IMR-90 (cell line): ENCODE results near the gene CELSR2. TPM values are rescaled to one million over a fixed set of nuclear protein-coding genes. Genes with fewer than 3 reads are reported as not detected.

Experiments used
- ATAC-seq: fragments of 200-7000 bp; cut with Tn5 transposase; 2 replicates; pipeline ENCODE4 v1.9.1; 2020; ENCODE audit warnings: low read depth, mild to moderate bottlenecking, moderate library complexity
- BruUV-seq: library from RNA; stranded (reverse); fragments of 400-500 nt; replicated peaks from 2 replicates; lab custom pipeline; 2021; lab: Mats Ljungman, UMichigan
- CTCF ChIA-PET: fragments of 300-600 bp; formaldehyde crosslinking; extraction: SDS; loops from one replicate; lab custom pipeline; 2021; ENCODE audit warnings: antibody characterized with exemption; lab: Yijun Ruan, JAX
- POLR2A ChIA-PET: fragments of 300-600 bp; sonication (Branson Sonifier 250); formaldehyde crosslinking; loops from one replicate; lab custom pipeline; 2022; ENCODE audit warnings: antibody characterized with exemption; ENCODE audit not compliant: unreplicated experiment; lab: Charles Lee
- DNase-seq: peaks from one replicate; pipeline ENCODE4 v3.0.0; 2013
- H2AFZ ChIP-seq: replicated peaks from 2 replicates; pipeline ENCODE3; 2013; ENCODE audit warnings: low read length, mild to moderate bottlenecking; ENCODE audit not compliant: poor library complexity
- H2AK5ac ChIP-seq: 2 replicates; pipeline ENCODE4 v1.6.1; 2013; ENCODE audit warnings: low read depth, low read length, inconsistent platforms
- H2AK9ac ChIP-seq: replicated peaks from 2 replicates; pipeline ENCODE3; 2013; ENCODE audit warnings: mild to moderate bottlenecking, low read depth, low read length, moderate library complexity; ENCODE audit not compliant: poor library complexity
- H2BK120ac ChIP-seq: 2 replicates; pipeline ENCODE4 v1.6.1; 2013; ENCODE audit warnings: low read depth, low read length, inconsistent platforms
- H2BK15ac ChIP-seq: 3 replicates; pipeline ENCODE4 v1.6.1; 2013; ENCODE audit warnings: low read depth, low read length, inconsistent platforms
- H2BK20ac ChIP-seq: 2 replicates; pipeline ENCODE4 v1.6.1; 2013; ENCODE audit warnings: low read depth, mild to moderate bottlenecking, inconsistent platforms, low read length, moderate library complexity
- H2BK5ac ChIP-seq: 2 replicates; pipeline ENCODE4 v1.6.1; 2013; ENCODE audit warnings: mild to moderate bottlenecking, low read depth, low read length, inconsistent platforms; ENCODE audit not compliant: poor library complexity, severe bottlenecking
- H3K14ac ChIP-seq: replicated peaks from 2 replicates; pipeline ENCODE4 v1.6.1; 2013; ENCODE audit warnings: low read depth, low read length, inconsistent platforms
- H3K18ac ChIP-seq: 2 replicates; pipeline ENCODE4 v1.6.1; 2013; ENCODE audit warnings: low read depth, low read length, control low read depth
- H3K23ac ChIP-seq: 2 replicates; pipeline ENCODE4 v1.6.1; 2013; ENCODE audit warnings: low read depth, low read length, inconsistent platforms
- H3K27ac ChIP-seq: 2 replicates; pipeline ENCODE4 v1.5.1; 2013; ENCODE audit warnings: mild to moderate bottlenecking, control low read depth, low read length; ENCODE audit not compliant: insufficient read depth
- H3K27me3 ChIP-seq: 2 replicates; pipeline ENCODE4 v1.6.1; 2013; ENCODE audit warnings: low read length; ENCODE audit not compliant: control insufficient read depth, insufficient read depth
- H3K36me3 ChIP-seq: 2 replicates; pipeline ENCODE4 v1.6.1; 2013; ENCODE audit warnings: low read length, mixed read lengths; ENCODE audit not compliant: control insufficient read depth, insufficient read depth
- H3K4ac ChIP-seq: 2 replicates; pipeline ENCODE4 v1.6.1; 2013; ENCODE audit warnings: low read depth, low read length, inconsistent platforms
- H3K4me1 ChIP-seq: 2 replicates; pipeline ENCODE4 v1.6.1; 2013; ENCODE audit warnings: low read length, mixed read lengths; ENCODE audit not compliant: control insufficient read depth, insufficient read depth
- H3K4me2 ChIP-seq: 2 replicates; pipeline ENCODE4 v1.6.1; 2013; ENCODE audit warnings: low read depth, mild to moderate bottlenecking, control low read depth, low read length, moderate library complexity
- H3K4me3 ChIP-seq: 2 replicates; pipeline ENCODE4 v1.5.1; 2013; ENCODE audit warnings: low read depth, mild to moderate bottlenecking, control low read depth, low read length, moderate library complexity; ENCODE audit not compliant: insufficient read depth
- H3K56ac ChIP-seq: 2 replicates; pipeline ENCODE4 v1.6.1; 2013; ENCODE audit warnings: low read length, inconsistent platforms; ENCODE audit not compliant: insufficient read depth; ENCODE audit errors: extremely low read depth
- H3K79me1 ChIP-seq, 2 experiments: 2 replicates each; pipeline ENCODE4 v1.6.1; 2013; ENCODE audit warnings: low read length in 2 of 2, inconsistent platforms in 1 of 2, low read depth in 1 of 2
- H3K9ac ChIP-seq: 2 replicates; pipeline ENCODE4 v1.6.1; 2013; ENCODE audit warnings: low read depth, low read length, control low read depth
- H3K9me1 ChIP-seq: 2 replicates; pipeline ENCODE4 v1.6.1; 2013; ENCODE audit warnings: low read length, inconsistent platforms; ENCODE audit not compliant: insufficient read depth
- H3K9me3 ChIP-seq: 2 replicates; pipeline ENCODE4 v1.6.1; 2013; ENCODE audit warnings: low read length; ENCODE audit not compliant: control insufficient read depth, insufficient read depth
- H4K20me1 ChIP-seq: 2 replicates; pipeline ENCODE4 v1.6.1; 2013; ENCODE audit warnings: low read length, inconsistent platforms; ENCODE audit not compliant: insufficient read depth
- H4K5ac ChIP-seq: 2 replicates; pipeline ENCODE4 v1.6.1; 2013; ENCODE audit warnings: mild to moderate bottlenecking, low read depth, low read length, control low read depth
- H4K8ac ChIP-seq, 2 experiments: 2 replicates each; pipeline ENCODE4 v1.6.1; 2013; ENCODE audit warnings: low read depth in 2 of 2, low read length in 2 of 2, control low read depth in 1 of 2, inconsistent platforms in 1 of 2
- H4K91ac ChIP-seq: 2 replicates; pipeline ENCODE4 v1.6.1; 2013; ENCODE audit warnings: low read depth, low read length, inconsistent platforms; ENCODE audit not compliant: insufficient read depth
- BHLHE40 ChIP-seq: fragments of 150-350 bp; IDR thresholded peaks from 2 replicates; pipeline ENCODE4 v1.6.1; 2016; ENCODE audit warnings: mild to moderate bottlenecking, low read depth, low read length
- CEBPB ChIP-seq: IDR thresholded peaks from 2 replicates; pipeline ENCODE4 v1.6.1; 2012; ENCODE audit warnings: low read depth, low read length, improper control_type of control experiment
- FOS ChIP-seq: fragments of 150-350 bp; IDR thresholded peaks from 2 replicates; pipeline ENCODE4 v1.6.1; 2016; ENCODE audit warnings: low read depth, low read length
- MAFK ChIP-seq: IDR thresholded peaks from 2 replicates; pipeline ENCODE4 v1.6.1; 2012; ENCODE audit warnings: low read depth, low read length, improper control_type of control experiment
- MAZ ChIP-seq: IDR thresholded peaks from 2 replicates; pipeline ENCODE4 v1.6.1; 2012; ENCODE audit warnings: low read depth, mild to moderate bottlenecking, low read length, improper control_type of control experiment, moderate library complexity, borderline replicate concordance
- MXI1 ChIP-seq: IDR thresholded peaks from 2 replicates; pipeline ENCODE4 v1.6.1; 2012; ENCODE audit warnings: low read depth, mild to moderate bottlenecking, low read length, moderate library complexity, borderline replicate concordance
- NFE2L2 ChIP-seq: fragments of 150-350 bp; IDR thresholded peaks from 2 replicates; pipeline ENCODE4 v1.6.1; 2016; ENCODE audit warnings: low read depth, mild to moderate bottlenecking, low read length
- POLR2A ChIP-seq: IDR thresholded peaks from 2 replicates; pipeline ENCODE4 v1.6.1; 2012; ENCODE audit warnings: mild to moderate bottlenecking, low read depth, low read length
- RCOR1 ChIP-seq: IDR thresholded peaks from 2 replicates; pipeline ENCODE4 v1.6.1; 2012; ENCODE audit warnings: mild to moderate bottlenecking, low read length, improper control_type of control experiment; ENCODE audit not compliant: insufficient replicate concordance
- RFX5 ChIP-seq: IDR thresholded peaks from 2 replicates; pipeline ENCODE4 v1.8.0; 2012; ENCODE audit warnings: low read depth, mild to moderate bottlenecking, low read length, moderate library complexity
- SMC3 ChIP-seq: fragments of 150-350 bp; IDR thresholded peaks from 2 replicates; pipeline ENCODE4 v1.6.1; 2016; ENCODE audit warnings: low read depth, mild to moderate bottlenecking, antibody characterized with exemption, low read length, moderate library complexity
- WGBS, 2 experiments: methylation state at CpG; one replicate each; pipeline versions ENCODE4 v1.1.5 to v1.1.7; 2013; ENCODE audit warnings: missing lambda C conversion rate in 2 of 2; ENCODE audit not compliant: insufficient read length in 1 of 2; ENCODE audit errors: extremely low coverage in 2 of 2; 5-methylcytosine and 5-hydroxymethylcytosine counted together
- dilution Hi-C: fragments of 300-500 bp; cut with HindIII; formaldehyde crosslinking; loops from one replicate; pipeline ENCODE4 v1.14.3; 2018; ENCODE audit warnings: low sequenced_read_pairs; ENCODE audit not compliant: unreplicated experiment
- in situ Hi-C: fragments of 300-500 bp; cut with MboI; formaldehyde crosslinking; loops from 3 replicates; pipeline ENCODE4 v1.14.3; 2019; ENCODE audit warnings: low sequenced_read_pairs, inconsistent platforms, mixed read lengths
- intact Hi-C: fragments of 100-400 bp; cut with micrococcal nuclease; formaldehyde crosslinking; loops from 2 replicates; pipeline ENCODE4 v1.10.0; 2022
- polyA plus RNA-seq, 3 experiments: library from polyadenylated mRNA; depleted of rRNA; stranded (reverse); fragments of >200 nt; gene quantifications; 2 replicates each; pipeline ENCODE4 v1.2.3, GENCODE V29; 2012; ENCODE audit warnings: low replicate concordance in 1 of 3
- total RNA-seq: library from RNA; depleted of rRNA; stranded (reverse); fragments of >200 nt; gene quantifications from 2 replicates; pipeline ENCODE4 v1.2.3, GENCODE V29; 2012
- TF ChIP-seq, protein P1 (sequence below): fragments of 150-350 bp; IDR thresholded peaks from 2 replicates; pipeline ENCODE4 v1.6.1; 2017; ENCODE audit warnings: mild to moderate bottlenecking, antibody characterized with exemption, low read length, low read depth
- TF ChIP-seq, protein P2 (sequence below): fragments of 150-350 bp; IDR thresholded peaks from 2 replicates; pipeline ENCODE4 v1.6.1; 2016; ENCODE audit warnings: low read depth, mild to moderate bottlenecking, low read length, moderate library complexity, borderline replicate concordance

Gene CELSR2
- total and polyA plus RNA-seq, 2 of the 4 experiments (the other 2 are of a cell fraction) = 1.3 to 5.3 TPM

GRCh38 chr1:109214695-109215623 lies 34.4 kb upstream of the CELSR2 start:
- Histone ChIP-seq H2AFZ (peak overlapping the region; percentile 87), H4K20me1 (peaks cover 27% of the 10 kb centered on the region; the same call in 1 of the 2 replicates), H4K91ac (peak overlapping the region; percentile 97), H3K27me3 (no peaks in the 10 kb centered on the region), H2BK5ac (peak overlapping the region; percentile 61), H3K56ac (peak overlapping the region; percentile 98), H3K18ac (peak overlapping the region; percentile 74), H3K36me3 (peaks cover 8% of the 10 kb centered on the region), H3K9me3 (no peaks in the 10 kb centered on the region), H2BK20ac (peak overlapping the region; percentile 74), H3K79me1 (peaks cover 7 to 29% of the 10 kb centered on the region in 2 experiments; a peak in 3 of 4 replicates), H4K8ac (peak overlapping the region; percentile 87 to 98), H3K9ac (peak overlapping the region; percentile 92), H3K4me2 (peak overlapping the region; percentile 85), H4K5ac (peak overlapping the region; percentile 40), H2BK15ac (peak overlapping the region; percentile 63; the same call in 2 of the 3 replicates), H3K27ac (peak overlapping the region; percentile 86), H2AK5ac (peak overlapping the region; percentile 89), H3K14ac (peak overlapping the region; percentile 100), H3K9me1 (peaks cover 4% of the 10 kb centered on the region), H3K4me1 (peaks cover 5% of the 10 kb centered on the region), H2BK120ac (peak overlapping the region; percentile 87), H3K4me3 (peak overlapping the region; percentile 73), H3K4ac (peak overlapping the region; percentile 97), H2AK9ac (peak overlapping the region; percentile 70), H3K23ac (peak overlapping the region; percentile 99)
- TSS peak; percentile 49 for BruUV-seq
- peak; percentile 50 for ATAC-seq
- 4% methylated on average over 3 of the region's 13 CpGs; no CpG with 5 or more reads in 1 of the 2 experiments for WGBS, 2 experiments
- peak; percentile 95 for DNase-seq
- intact Hi-C loops (loop anchor here (1.0 to 2.0 kb wide), 2 partner anchors 14 to 103 kb away; a partner anchor contains a TSS), dilution Hi-C loops (loop anchor here (25.0 kb wide), 1 partner anchor 122 kb away; no protein-coding TSS in a partner anchor), in situ Hi-C loops (no loop called here)
- ChIA-PET POLR2A (interaction anchor here (0.6 kb wide), 1 partner anchor 873 kb away, joined by 7 read pairs; no protein-coding TSS in a partner anchor), CTCF (interaction anchor here (2.4 kb wide), 1 partner anchor 10 kb away, joined by 7 read pairs; no protein-coding TSS in a partner anchor)
- TF ChIP-seq RCOR1 (no peak), POLR2A (peak; percentile 82), MAFK (no peak), CEBPB (peak; percentile 99), SMC3 (no peak), RFX5 (no peak), MXI1 (no peak), FOS (no peak), BHLHE40 (no peak), MAZ (no peak), NFE2L2 (no peak)
- TF ChIP-seq, protein P1, sequence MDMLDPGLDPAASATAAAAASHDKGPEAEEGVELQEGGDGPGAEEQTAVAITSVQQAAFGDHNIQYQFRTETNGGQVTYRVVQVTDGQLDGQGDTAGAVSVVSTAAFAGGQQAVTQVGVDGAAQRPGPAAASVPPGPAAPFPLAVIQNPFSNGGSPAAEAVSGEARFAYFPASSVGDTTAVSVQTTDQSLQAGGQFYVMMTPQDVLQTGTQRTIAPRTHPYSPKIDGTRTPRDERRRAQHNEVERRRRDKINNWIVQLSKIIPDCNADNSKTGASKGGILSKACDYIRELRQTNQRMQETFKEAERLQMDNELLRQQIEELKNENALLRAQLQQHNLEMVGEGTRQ = no peak
- TF ChIP-seq, protein P2, sequence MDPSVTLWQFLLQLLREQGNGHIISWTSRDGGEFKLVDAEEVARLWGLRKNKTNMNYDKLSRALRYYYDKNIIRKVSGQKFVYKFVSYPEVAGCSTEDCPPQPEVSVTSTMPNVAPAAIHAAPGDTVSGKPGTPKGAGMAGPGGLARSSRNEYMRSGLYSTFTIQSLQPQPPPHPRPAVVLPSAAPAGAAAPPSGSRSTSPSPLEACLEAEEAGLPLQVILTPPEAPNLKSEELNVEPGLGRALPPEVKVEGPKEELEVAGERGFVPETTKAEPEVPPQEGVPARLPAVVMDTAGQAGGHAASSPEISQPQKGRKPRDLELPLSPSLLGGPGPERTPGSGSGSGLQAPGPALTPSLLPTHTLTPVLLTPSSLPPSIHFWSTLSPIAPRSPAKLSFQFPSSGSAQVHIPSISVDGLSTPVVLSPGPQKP = no peak
